ENCODE measurements around the gene EDNRA. TPM values are rescaled to one million over a fixed set of nuclear protein-coding genes. Genes with fewer than 3 reads are reported as not detected.

The EDNRA gene
- total and polyA plus RNA-seq, 2 donors (not counting 3 experiments of a cell fraction or from before 2014, with no cell fraction given), result 0.01 TPM; not detected in 1

GRCh38 chr4:147567276-147567675, 86.4 kb downstream of the EDNRA start:
- POLR2A ChIA-PET, result no interaction called here
- no peaks in the 10 kb centered on the region for H3K9me1 ChIP-seq (replicated peaks; ENCODE audit: control insufficient read depth, extremely low read depth, insufficient read depth, low read length)

DNA sequence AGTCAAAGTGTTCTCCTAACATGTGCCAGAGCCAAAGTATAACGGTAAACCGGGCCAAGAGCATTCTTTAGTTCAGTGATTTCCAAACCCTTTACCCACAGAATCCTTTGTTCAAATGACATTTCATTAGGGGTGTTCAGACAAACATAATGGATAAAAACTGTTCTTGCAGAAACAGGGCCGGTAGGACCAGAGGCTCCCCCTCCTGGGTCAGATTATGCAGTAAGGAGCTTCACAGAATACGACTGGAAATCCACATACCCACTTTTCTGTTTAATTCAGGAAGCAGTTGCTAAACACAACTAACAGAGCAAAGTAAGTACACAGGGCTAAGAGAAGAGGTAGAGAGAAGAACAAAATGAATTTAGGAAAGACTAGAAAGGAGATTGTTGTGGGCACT, 89.7 kb downstream of the EDNRA start:
- Histone ChIP-seq H3K4me1 (ENCODE audit: control insufficient read depth, extremely low read depth, insufficient read depth, low read length) (no peaks in the 10 kb centered on the region), H3K27me3 (ENCODE audit: control insufficient read depth in 2 of 2, insufficient read depth in 2 of 2, low read length in 2 of 2) (peaks cover 9 to 13% of the 10 kb centered on the region in 2 experiments), H3K9me1 (replicated peaks; ENCODE audit: control insufficient read depth, extremely low read depth, insufficient read depth, low read length) (no peaks in the 10 kb centered on the region), H3K9me3 (replicated peaks; ENCODE audit: control insufficient read depth, insufficient read depth, low read length) (no peaks in the 10 kb centered on the region), H2AFZ (ENCODE audit: low read depth, low read length) (no peak overlapping the region), H3K79me2 (ENCODE audit: control insufficient read depth, insufficient read depth, low read length) (no peaks in the 10 kb centered on the region), H3K36me3 (ENCODE audit: control insufficient read depth in 2 of 2, extremely low read depth in 1 of 2, insufficient read depth in 2 of 2, low read length in 2 of 2) (no peaks in the 10 kb centered on the region), H3K4me3 (replicated peaks in 1 of 3; ENCODE audit: insufficient read depth in 1 of 3, low read depth in 1 of 3, low read length in 3 of 3) (no peak overlapping the region), H3K4me2 (ENCODE audit: insufficient read depth, low read length) (no peak overlapping the region), H4K20me1 (replicated peaks; ENCODE audit: control insufficient read depth, extremely low read depth, insufficient read depth, low read length) (no peaks in the 10 kb centered on the region), H3K9ac (replicated peaks; ENCODE audit: extremely low read depth, insufficient read depth, low read length) (no peak overlapping the region), H3K27ac (ENCODE audit: insufficient read depth, low read depth, low read length) (no peak overlapping the region)
- ChIA-PET POLR2A (no interaction called here), CTCF (interaction anchor here (0.8 to 2.2 kb wide), 4 partner anchors 19 to 296 kb away, joined by 3 to 10 read pairs (median 4); no protein-coding TSS in a partner anchor)
- dilution Hi-C loops (cut with MboI; ENCODE audit: extremely low pct_ligation_motif_present, low sequenced_read_pairs) (no loop called here), intact Hi-C loops (cut with micrococcal nuclease) (loop anchor here (10.0 kb wide), 1 partner anchor 236 kb away; no protein-coding TSS in a partner anchor)
- FAIRE-seq (no peak), DNase-seq (ENCODE audit: low read depth, low spot score) (no peak)
- BruUV-seq (replicated peaks), result no TSS peak
- TF ChIP-seq, protein P1, sequence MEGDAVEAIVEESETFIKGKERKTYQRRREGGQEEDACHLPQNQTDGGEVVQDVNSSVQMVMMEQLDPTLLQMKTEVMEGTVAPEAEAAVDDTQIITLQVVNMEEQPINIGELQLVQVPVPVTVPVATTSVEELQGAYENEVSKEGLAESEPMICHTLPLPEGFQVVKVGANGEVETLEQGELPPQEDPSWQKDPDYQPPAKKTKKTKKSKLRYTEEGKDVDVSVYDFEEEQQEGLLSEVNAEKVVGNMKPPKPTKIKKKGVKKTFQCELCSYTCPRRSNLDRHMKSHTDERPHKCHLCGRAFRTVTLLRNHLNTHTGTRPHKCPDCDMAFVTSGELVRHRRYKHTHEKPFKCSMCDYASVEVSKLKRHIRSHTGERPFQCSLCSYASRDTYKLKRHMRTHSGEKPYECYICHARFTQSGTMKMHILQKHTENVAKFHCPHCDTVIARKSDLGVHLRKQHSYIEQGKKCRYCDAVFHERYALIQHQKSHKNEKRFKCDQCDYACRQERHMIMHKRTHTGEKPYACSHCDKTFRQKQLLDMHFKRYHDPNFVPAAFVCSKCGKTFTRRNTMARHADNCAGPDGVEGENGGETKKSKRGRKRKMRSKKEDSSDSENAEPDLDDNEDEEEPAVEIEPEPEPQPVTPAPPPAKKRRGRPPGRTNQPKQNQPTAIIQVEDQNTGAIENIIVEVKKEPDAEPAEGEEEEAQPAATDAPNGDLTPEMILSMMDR (IDR thresholded peaks at IDR 0.05; ENCODE audit: extremely low read depth in 1 of 2, insufficient read depth in 1 of 2, low read depth in 1 of 2, low read length in 2 of 2), result no peak
- no peak for TF ChIP-seq JUN (IDR thresholded peaks at IDR 0.05; ENCODE audit: borderline replicate concordance, insufficient read depth, insufficient read length, low read depth)
- no peak for TF ChIP-seq POLR2A (IDR thresholded peaks at IDR 0.05; ENCODE audit: low read depth, low read length)
- no peak for TF ChIP-seq MYC (IDR thresholded peaks at IDR 0.05; ENCODE audit: low read depth, low read length)
- no peak for TF ChIP-seq EZH2 (IDR thresholded peaks at IDR 0.05; ENCODE audit: borderline replicate concordance, low read depth, low read length, severe bottlenecking)
- no peak for TF ChIP-seq FOS (IDR thresholded peaks at IDR 0.05; ENCODE audit: borderline replicate concordance, insufficient read depth, low read length)
- no peak for TF ChIP-seq POLR2AphosphoS5 (IDR thresholded peaks at IDR 0.05; ENCODE audit: insufficient read depth, low read depth, low read length)
- TF ChIP-seq, protein P2, sequence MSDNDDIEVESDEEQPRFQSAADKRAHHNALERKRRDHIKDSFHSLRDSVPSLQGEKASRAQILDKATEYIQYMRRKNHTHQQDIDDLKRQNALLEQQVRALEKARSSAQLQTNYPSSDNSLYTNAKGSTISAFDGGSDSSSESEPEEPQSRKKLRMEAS (IDR thresholded peaks at IDR 0.05; ENCODE audit: insufficient read depth, insufficient read length), result no peak
- no peak for TF ChIP-seq GATA2 (IDR thresholded peaks at IDR 0.05; ENCODE audit: insufficient read depth, insufficient read length, low read depth, low read length)

More at GRCh38 chr4:147567276-147567675, 86.4 kb downstream of the EDNRA start:
- no peak overlapping the region for H3K9ac ChIP-seq (replicated peaks; ENCODE audit: extremely low read depth, insufficient read depth, low read length)
- H3K36me3 ChIP-seq (ENCODE audit: control insufficient read depth in 2 of 2, extremely low read depth in 1 of 2, insufficient read depth in 2 of 2, low read length in 2 of 2), result no peaks in the 10 kb centered on the region
- no peaks in the 10 kb centered on the region for H3K9me3 ChIP-seq (replicated peaks; ENCODE audit: control insufficient read depth, insufficient read depth, low read length)
- H3K4me2 ChIP-seq (ENCODE audit: insufficient read depth, low read length), result no peak overlapping the region
- FAIRE-seq (no peak), DNase-seq (ENCODE audit: low read depth, low spot score) (no peak)
- H3K27me3 ChIP-seq (ENCODE audit: control insufficient read depth in 2 of 2, insufficient read depth in 2 of 2, low read length in 2 of 2), result peaks cover 9 to 13% of the 10 kb centered on the region in 2 experiments
- dilution Hi-C loops (cut with MboI; ENCODE audit: extremely low pct_ligation_motif_present, low sequenced_read_pairs), result no loop called here
- intact Hi-C loops (cut with micrococcal nuclease), result no loop called here
- no peaks in the 10 kb centered on the region for H4K20me1 ChIP-seq (replicated peaks; ENCODE audit: control insufficient read depth, extremely low read depth, insufficient read depth, low read length)
- no peaks in the 10 kb centered on the region for H3K4me1 ChIP-seq (ENCODE audit: control insufficient read depth, extremely low read depth, insufficient read depth, low read length)
- BruUV-seq (replicated peaks), result no TSS peak
- H3K4me3 ChIP-seq (replicated peaks in 1 of 3; ENCODE audit: insufficient read depth in 1 of 3, low read depth in 1 of 3, low read length in 3 of 3), result no peak overlapping the region
- no peak overlapping the region for H3K27ac ChIP-seq (ENCODE audit: insufficient read depth, low read depth, low read length)
- no peaks in the 10 kb centered on the region for H3K79me2 ChIP-seq (ENCODE audit: control insufficient read depth, insufficient read depth, low read length)
- no peak overlapping the region for H2AFZ ChIP-seq (ENCODE audit: low read depth, low read length)
- TF ChIP-seq POLR2A (IDR thresholded peaks at IDR 0.05; ENCODE audit: low read depth, low read length) (no peak), EZH2 (IDR thresholded peaks at IDR 0.05; ENCODE audit: borderline replicate concordance, low read depth, low read length, severe bottlenecking) (no peak)
- TF ChIP-seq, protein P1 (IDR thresholded peaks at IDR 0.05; ENCODE audit: extremely low read depth in 1 of 2, insufficient read depth in 1 of 2, low read depth in 1 of 2, low read length in 2 of 2), result no peak
- CTCF ChIA-PET, result no interaction called here
